Measurements from ENCODE around the gene KRT86.

- TF ChIP-seq CTCF (IDR thresholded peaks at IDR 0.05) (no peak), POLR2A (IDR thresholded peaks at IDR 0.05) (no peak)
Measured at GRCh38 chr12:52296572-52297215, 22.2 kb downstream of the KRT86 start.
